NB4 (cell line): Measurements from ENCODE around the gene SLC25A25.
"Not testable (repeated sequence)": the region's sequence is repeated elsewhere in the genome, so short reads cannot be mapped to it uniquely, and the experiment has no call there.

Source experiments
- DNase-seq: peaks from one replicate; pipeline ENCODE4 v3.0.0; 2010; ENCODE audit warnings: low read depth
- H3K4me3 ChIP-seq: one replicate; pipeline ENCODE4 v1.5.1; 2011; ENCODE audit warnings: mild to moderate bottlenecking, low read depth, low read length, moderate library complexity
- CTCF ChIP-seq: IDR thresholded peaks from one replicate; pipeline ENCODE4 v1.5.1; 2012; ENCODE audit warnings: low read depth, low read length
- MAX ChIP-seq: IDR thresholded peaks from 2 replicates; pipeline ENCODE4 v1.6.1; 2011; ENCODE audit warnings: low read depth, low read length
- MYC ChIP-seq: IDR thresholded peaks from 2 replicates; pipeline ENCODE4 v1.6.1; 2011; ENCODE audit warnings: low read depth, low read length
- POLR2A ChIP-seq: IDR thresholded peaks from 2 replicates; pipeline ENCODE4 v1.6.1; 2011; ENCODE audit warnings: mild to moderate bottlenecking; ENCODE audit not compliant: insufficient read length; ENCODE audit errors: extremely low read depth

SLC25A25 gene

DNA sequence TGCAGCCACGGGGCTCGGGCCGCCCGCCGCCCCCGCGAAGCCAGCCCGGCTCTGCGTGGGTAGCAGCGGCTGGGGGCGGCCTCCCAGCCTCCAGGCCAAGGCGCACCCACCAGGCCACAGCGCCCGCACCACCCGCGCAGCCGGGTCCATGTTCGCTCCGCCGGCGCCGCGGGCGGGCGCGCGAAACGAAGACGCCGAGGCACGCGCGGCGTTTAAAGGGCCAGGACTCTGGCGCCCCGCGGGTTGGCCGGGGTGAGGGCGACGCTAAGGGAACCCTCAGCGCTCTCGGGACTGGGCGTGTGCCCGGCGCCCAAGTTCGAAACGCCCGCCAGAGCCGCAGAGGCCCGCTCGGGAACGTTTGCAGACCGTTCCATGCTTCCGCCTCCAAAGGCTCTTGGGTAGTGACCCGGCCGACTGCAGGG is 59.5 kb downstream of the SLC25A25 start, which contains the start of gene PTGES2:
Gene PTGES2, minus strand, starts transcription at position 162 of the 422 bp plus-strand sequence. Its CDS starts 12 bp downstream, at position 150.
- DNase-seq = peak; percentile 90
- TF ChIP-seq MAX (peak; percentile 60; the same call in 1 of the 2 replicates), CTCF (no peak), MYC (peak; percentile 83), POLR2A (peak; percentile 29)
- H3K4me3 ChIP-seq = peak within 1 kb of the TSS; percentile 92

GRCh38 chr9:128127990-128128835 is 60.2 kb downstream of the SLC25A25 start:
- H3K4me3 ChIP-seq = peak overlapping the region; percentile 92
- peak; percentile 91 for DNase-seq
- TF ChIP-seq POLR2A (no peak), CTCF (no peak), MAX (peak; percentile 98), MYC (peak; percentile 87)

DNA sequence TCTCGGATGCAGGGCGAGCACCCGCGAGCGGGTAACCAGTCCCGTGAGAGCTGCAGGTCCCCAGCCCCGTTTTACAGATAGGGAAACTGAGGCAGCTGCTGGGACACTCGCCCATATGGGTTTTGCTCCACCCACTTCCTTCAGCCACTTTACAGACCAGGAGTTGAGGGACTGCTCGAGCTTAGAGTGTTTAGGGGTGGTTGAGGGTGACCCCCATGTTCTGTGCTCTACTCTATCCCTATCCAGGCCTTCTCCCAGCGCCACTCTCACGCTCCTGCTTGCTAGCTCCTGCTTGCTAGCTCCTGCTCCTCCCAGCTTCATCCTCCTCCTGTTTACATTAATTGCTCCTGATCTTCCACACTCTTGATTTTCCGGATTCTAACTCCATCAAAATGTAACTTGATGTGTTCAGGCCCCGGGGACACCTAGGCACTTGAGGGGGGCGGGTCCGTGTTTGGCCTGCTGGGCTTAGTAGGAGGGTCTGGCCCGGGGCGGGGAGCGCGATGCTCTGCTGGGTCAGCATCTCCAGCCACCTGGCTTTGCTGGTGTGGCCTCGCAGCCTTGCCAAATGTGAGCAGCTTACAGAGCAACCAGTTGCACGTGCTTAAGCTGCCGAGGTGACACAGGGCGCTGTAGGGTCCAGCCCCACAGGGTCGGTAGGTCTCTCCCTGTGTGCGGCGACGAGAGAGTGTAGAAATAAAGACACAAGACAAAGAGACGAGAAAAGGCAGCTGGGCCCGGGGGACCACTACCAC is 61.0 kb downstream of the SLC25A25 start:
- TF ChIP-seq MYC (no peak), POLR2A (no peak), CTCF (no peak), MAX (no peak)
- no peak for DNase-seq
- peak overlapping the region; percentile 62 for H3K4me3 ChIP-seq

DNA sequence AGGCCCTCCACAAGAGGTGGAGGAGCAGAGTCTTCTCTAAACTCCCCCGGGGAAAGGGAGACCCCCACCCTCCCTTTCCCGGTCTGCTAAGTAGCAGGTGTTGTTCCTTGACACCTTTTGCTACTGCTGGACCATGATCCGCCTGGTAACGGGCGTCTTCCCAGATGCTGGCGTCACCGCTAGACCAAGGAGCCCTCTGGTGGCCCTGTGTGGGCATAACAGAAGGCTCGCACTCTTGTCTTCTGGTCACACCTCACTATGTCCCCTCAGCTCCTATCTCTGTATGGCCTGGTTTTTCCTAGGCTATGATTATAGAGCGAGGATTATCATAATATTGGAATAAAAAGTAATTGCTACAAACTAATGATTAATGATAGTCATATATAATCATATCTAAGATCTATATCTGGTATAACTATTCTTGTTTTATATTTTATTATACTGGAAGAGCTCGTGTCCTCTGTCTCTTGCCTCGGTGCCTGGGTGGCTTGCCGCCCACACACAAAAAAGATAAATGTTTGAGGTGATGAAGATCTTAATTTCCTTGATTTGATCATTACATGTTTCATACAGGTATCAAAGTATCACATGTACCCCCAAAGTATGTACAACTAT is 62.1 kb downstream of the SLC25A25 start:
- peak; percentile 1 for TF ChIP-seq CTCF
- H3K4me3 ChIP-seq, DNase-seq: not testable (repeated sequence)

DNA sequence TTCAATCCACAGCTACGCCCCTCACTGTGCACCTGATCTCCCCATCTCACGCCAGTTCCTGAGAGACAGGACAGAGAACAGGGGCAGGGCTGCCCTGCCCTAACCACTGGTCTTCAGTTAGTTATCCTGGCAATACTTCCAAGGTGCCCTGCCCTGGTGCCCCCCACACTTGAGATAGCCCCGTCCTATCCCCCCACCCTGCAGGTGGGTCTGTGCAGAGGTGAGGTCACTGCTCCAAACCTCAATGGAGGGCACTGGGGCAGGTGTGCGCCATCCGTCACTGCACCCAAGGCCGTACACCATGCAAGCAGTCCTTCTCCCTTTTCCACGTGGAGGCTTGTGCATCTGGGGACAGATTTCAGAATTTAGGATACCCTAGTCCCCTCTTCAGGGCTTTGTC is 62.6 kb downstream of the SLC25A25 start:
- H3K4me3 ChIP-seq, DNase-seq: not testable (repeated sequence)

DNA sequence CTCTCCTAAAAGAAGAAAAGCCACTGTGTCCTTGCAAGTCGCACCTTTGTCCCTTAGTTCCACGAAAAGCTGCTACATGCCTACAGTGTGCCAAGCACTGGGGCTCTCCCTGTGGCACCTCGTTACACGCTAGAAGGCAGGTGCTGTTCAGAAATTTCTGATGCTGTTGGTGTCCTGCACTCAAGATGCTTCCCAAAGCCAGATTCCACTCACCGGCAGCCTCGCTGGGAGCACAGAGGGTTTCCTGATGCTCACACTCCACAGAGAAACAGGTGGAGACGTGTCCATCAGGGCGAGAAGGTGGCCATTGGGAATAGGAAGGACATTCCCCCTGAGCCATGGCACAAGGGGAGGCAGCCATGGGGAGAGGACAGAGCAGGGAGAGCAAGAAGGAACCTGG is 63.3 kb downstream of the SLC25A25 start:
- H3K4me3 ChIP-seq, DNase-seq: not testable (repeated sequence)

GRCh38 chr9:128132139-128132538 is 64.1 kb downstream of the SLC25A25 start:
- DNase-seq, H3K4me3 ChIP-seq: not testable (repeated sequence)

DNA sequence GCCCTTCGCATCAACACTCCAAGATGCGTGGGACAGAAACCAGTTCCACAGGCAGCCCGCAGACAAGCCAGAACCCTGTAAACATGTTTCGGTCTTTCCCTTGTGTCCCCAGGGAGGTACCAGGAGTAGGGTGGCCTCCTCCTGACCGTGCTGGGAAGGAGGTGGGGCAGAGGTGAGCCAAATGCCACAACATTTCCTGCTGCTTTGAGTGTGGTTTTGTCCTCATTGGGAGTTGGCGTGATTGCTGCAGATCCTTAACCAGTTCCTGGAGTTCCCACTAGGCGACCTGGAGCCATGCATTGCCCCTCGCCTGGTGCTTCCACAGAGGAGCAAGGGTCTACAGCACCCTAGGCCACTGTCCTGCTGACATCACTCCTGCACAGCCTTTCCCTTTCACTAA is 67.5 kb downstream of the SLC25A25 start:
- DNase-seq, H3K4me3 ChIP-seq: not testable (repeated sequence)
